ENCODE measurements around the gene CADM1.

GRCh38 chr11:115539844-115540243 is 35.6 kb upstream of the CADM1 start:
- no peak for TF ChIP-seq POLR2A (IDR thresholded peaks at IDR 0.05)
- no peak for TF ChIP-seq EP300 (IDR thresholded peaks at IDR 0.05)
- no peak for TF ChIP-seq POLR2AphosphoS5 (IDR thresholded peaks at IDR 0.05)
- no peak for TF ChIP-seq CTCF (IDR thresholded peaks at IDR 0.05)

Measured in stomach (tissue), 4 donors.